Neuronal stem cell (in vitro differentiated cells): ENCODE data around the gene CD83.

Source experiments
- DNase-seq: peaks from one replicate; pipeline ENCODE4 v3.0.0-alpha.2; 2013; ENCODE audit warnings: low spot score
- H2AFZ ChIP-seq: one replicate; pipeline ENCODE4 v1.6.1; 2013; ENCODE audit warnings: mild to moderate bottlenecking, low read length, inconsistent platforms
- H2AK5ac ChIP-seq: 2 replicates; pipeline ENCODE4 v1.6.1; 2013; ENCODE audit warnings: low read depth, mild to moderate bottlenecking, inconsistent platforms, low read length, moderate library complexity, mixed read lengths
- H2BK120ac ChIP-seq: 2 replicates; pipeline ENCODE4 v1.6.1; 2013; ENCODE audit warnings: low read depth, mild to moderate bottlenecking, inconsistent platforms, low read length, moderate library complexity, mixed read lengths
- H2BK12ac ChIP-seq: one replicate; pipeline ENCODE4 v1.6.1; 2013; ENCODE audit warnings: low read length, inconsistent platforms
- H2BK15ac ChIP-seq: 2 replicates; pipeline ENCODE4 v1.6.1; 2013; ENCODE audit warnings: mild to moderate bottlenecking, low read length, inconsistent platforms, mixed read lengths
- H2BK5ac ChIP-seq: one replicate; pipeline ENCODE4 v1.6.1; 2013; ENCODE audit warnings: inconsistent platforms, mild to moderate bottlenecking, low read length, moderate library complexity
- H3K14ac ChIP-seq: one replicate; pipeline ENCODE4 v1.6.1; 2013; ENCODE audit warnings: low read length, inconsistent platforms
- H3K18ac ChIP-seq: 2 replicates; pipeline ENCODE4 v1.6.1; 2013; ENCODE audit warnings: low read length, inconsistent platforms
- H3K23ac ChIP-seq: 2 replicates; pipeline ENCODE4 v1.6.1; 2013; ENCODE audit warnings: low read depth, mild to moderate bottlenecking, mixed read lengths, low read length, inconsistent platforms; ENCODE audit not compliant: poor library complexity
- H3K27ac ChIP-seq: replicated peaks from 3 replicates; pipeline ENCODE4 v1.5.1; 2013; ENCODE audit warnings: low read length, inconsistent platforms
- H3K27me3 ChIP-seq, 3 experiments: 2 replicates each; pipeline ENCODE4 v1.6.1; 2013; ENCODE audit warnings: low read length in 3 of 3, mild to moderate bottlenecking in 2 of 3, inconsistent platforms in 1 of 3, low read depth in 1 of 3, mixed read lengths in 1 of 3, moderate library complexity in 1 of 3; ENCODE audit not compliant: control insufficient read depth in 3 of 3, insufficient read depth in 3 of 3
- H3K36me3 ChIP-seq, 2 donors: replicated peaks in 1 of 2; 2 replicates each; pipeline ENCODE4 v1.6.1; 2013; ENCODE audit warnings: low read length in 2 of 2; ENCODE audit not compliant: control insufficient read depth in 2 of 2, insufficient read depth in 2 of 2
- H3K4ac ChIP-seq: 2 replicates; pipeline ENCODE4 v1.6.1; 2013; ENCODE audit warnings: inconsistent platforms, mild to moderate bottlenecking, low read length, moderate library complexity
- H3K4me1 ChIP-seq, 2 donors: 1 replicate in 1 of 2; 2 replicates in 1 of 2; pipeline ENCODE4 v1.6.1; 2013; ENCODE audit warnings: low read length in 2 of 2, low read depth in 1 of 2; ENCODE audit not compliant: control insufficient read depth in 2 of 2, insufficient read depth in 1 of 2
- H3K4me2 ChIP-seq: one replicate; pipeline ENCODE4 v1.6.1; 2013; ENCODE audit warnings: mild to moderate bottlenecking, low read length, inconsistent platforms; ENCODE audit not compliant: insufficient read depth, poor library complexity, severe bottlenecking
- H3K4me3 ChIP-seq, 2 donors: 2 replicates each; pipeline ENCODE4 v1.5.1; 2013; ENCODE audit warnings: low read length in 2 of 2, mild to moderate bottlenecking in 2 of 2, inconsistent platforms in 1 of 2, moderate library complexity in 1 of 2
- H3K79me1 ChIP-seq: one replicate; pipeline ENCODE4 v1.6.1; 2013; ENCODE audit warnings: low read depth, mild to moderate bottlenecking, inconsistent platforms, low read length, moderate library complexity
- H3K9ac ChIP-seq: one replicate; pipeline ENCODE4 v1.6.1; 2013; ENCODE audit warnings: mild to moderate bottlenecking, low read depth, low read length, inconsistent platforms; ENCODE audit not compliant: poor library complexity
- H3K9me3 ChIP-seq, 2 donors: replicated peaks in 1 of 2; 2 replicates each; pipeline versions ENCODE3 to v1.6.1; 2013; ENCODE audit warnings: low read length in 2 of 2, mild to moderate bottlenecking in 2 of 2, inconsistent platforms in 1 of 2, low read depth in 1 of 2, mixed read lengths in 1 of 2, moderate library complexity in 1 of 2; ENCODE audit not compliant: control insufficient read depth in 2 of 2, insufficient read depth in 1 of 2
- H4K8ac ChIP-seq: one replicate; pipeline ENCODE4 v1.6.1; 2013; ENCODE audit warnings: low read depth, mild to moderate bottlenecking, inconsistent platforms, low read length, moderate library complexity
- H4K91ac ChIP-seq: one replicate; pipeline ENCODE4 v1.6.1; 2013; ENCODE audit warnings: low read length, low read depth, mild to moderate bottlenecking, inconsistent platforms; ENCODE audit not compliant: poor library complexity
- WGBS, 2 donors: extraction: QIAGEN DNeasy Blood & Tissue Kit; methylation state at CpG; one replicate each; pipeline ENCODE4 v1.1.7; 2013; ENCODE audit warnings: missing lambda C conversion rate in 2 of 2, mixed read lengths in 1 of 2; ENCODE audit not compliant: insufficient read length in 2 of 2, insufficient replicate concordance in 1 of 2; ENCODE audit errors: extremely low coverage in 2 of 2; 5-methylcytosine and 5-hydroxymethylcytosine counted together

The CD83 gene

DNA sequence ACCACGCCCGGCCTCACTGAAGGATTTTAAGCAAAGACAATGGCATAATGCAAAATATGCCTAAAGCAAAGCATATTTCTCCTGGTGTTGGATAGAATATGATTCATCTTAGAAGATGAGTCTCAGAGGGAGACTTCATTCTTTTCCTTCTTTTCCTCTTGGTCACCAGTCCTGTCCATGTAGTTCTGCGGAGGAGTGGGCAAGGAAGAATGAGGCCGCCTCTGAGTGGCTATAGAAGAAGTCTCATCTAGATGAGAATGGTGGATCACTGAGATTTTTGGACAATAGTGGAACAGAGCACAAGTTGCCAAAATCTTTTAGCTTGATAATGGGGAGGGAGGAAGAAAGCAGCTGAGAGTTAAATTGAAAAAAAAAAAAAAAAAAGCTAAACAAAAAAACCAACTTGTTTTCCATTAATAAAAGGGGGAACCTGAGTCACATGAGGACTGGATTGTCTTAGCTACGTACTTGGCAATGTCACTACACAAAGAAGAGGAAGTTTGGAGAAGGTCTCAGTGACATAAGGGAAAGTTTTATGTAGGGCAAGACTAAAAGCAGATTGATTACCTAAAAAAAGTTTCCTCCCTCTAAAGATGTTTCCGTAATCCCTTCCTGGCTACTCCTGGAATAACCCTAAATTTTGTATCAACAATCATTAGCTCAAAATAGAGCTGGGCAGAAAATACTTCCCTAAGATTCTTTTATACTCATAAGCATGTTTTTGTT is 6.0 kb downstream of the CD83 start:
- H4K8ac ChIP-seq: no peak overlapping the region
- peaks cover 0 to under 1% (median 0%) of the 10 kb centered on the region in 3 experiments for H3K27me3 ChIP-seq
- H2AFZ ChIP-seq: no peak overlapping the region
- H2BK120ac ChIP-seq: no peak overlapping the region
- no CpG with 5 or more reads among the region's 6 CpGs for WGBS, 2 donors
- H3K27ac ChIP-seq: no peak overlapping the region
- no peak overlapping the region for H2BK12ac ChIP-seq
- no peak overlapping the region for H4K91ac ChIP-seq
- no peak overlapping the region for H3K4me3 ChIP-seq
- H3K4ac ChIP-seq: no peak overlapping the region
- H3K23ac ChIP-seq: no peak overlapping the region
- no peak overlapping the region for H3K4me2 ChIP-seq
- no peak overlapping the region for H2AK5ac ChIP-seq
- no peaks in the 10 kb centered on the region for H3K4me1 ChIP-seq
- H3K9ac ChIP-seq: no peak overlapping the region
- no peak overlapping the region for H3K18ac ChIP-seq
- no peak for DNase-seq
- H3K14ac ChIP-seq: no peak overlapping the region
- no peak overlapping the region for H2BK5ac ChIP-seq
- no peaks in the 10 kb centered on the region for H3K9me3 ChIP-seq
- H3K79me1 ChIP-seq: no peaks in the 10 kb centered on the region
- H3K36me3 ChIP-seq: no peaks in the 10 kb centered on the region
- H2BK15ac ChIP-seq: no peak overlapping the region

DNA sequence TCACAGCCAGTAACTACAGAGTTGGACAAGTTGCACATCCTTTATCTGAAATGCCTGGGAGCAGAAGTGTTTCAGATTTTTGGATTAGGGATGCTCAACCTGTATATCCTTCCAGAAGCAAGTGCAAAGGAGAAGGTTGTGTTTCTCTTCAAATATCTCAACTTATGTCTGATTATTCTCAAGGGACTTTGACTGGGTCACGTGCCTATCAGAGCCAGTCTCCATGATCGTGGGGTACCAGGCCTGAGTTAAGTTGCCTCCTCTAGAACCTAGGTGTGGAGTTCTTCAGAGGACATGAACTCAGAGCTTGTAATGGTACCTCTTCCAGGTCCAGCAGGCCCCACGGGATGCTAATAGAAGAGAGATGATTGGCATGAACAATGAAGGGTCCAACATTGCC is 7.8 kb downstream of the CD83 start:
- no peak overlapping the region for H3K23ac ChIP-seq
- H4K8ac ChIP-seq: no peak overlapping the region
- no peak overlapping the region for H3K18ac ChIP-seq
- H3K79me1 ChIP-seq: no peaks in the 10 kb centered on the region
- DNase-seq: no peak
- H3K14ac ChIP-seq: no peak overlapping the region
- H3K36me3 ChIP-seq: no peaks in the 10 kb centered on the region
- no peak overlapping the region for H2BK5ac ChIP-seq
- H2BK15ac ChIP-seq: no peak overlapping the region
- H3K9ac ChIP-seq: no peak overlapping the region
- H2AFZ ChIP-seq: no peak overlapping the region
- no peak overlapping the region for H3K27ac ChIP-seq
- H3K4me1 ChIP-seq: peaks cover 0 to 8% of the 10 kb centered on the region in 2 donors
- no peaks in the 10 kb centered on the region for H3K27me3 ChIP-seq
- H3K4me2 ChIP-seq: no peak overlapping the region
- no peak overlapping the region for H2BK120ac ChIP-seq
- H3K4ac ChIP-seq: no peak overlapping the region
- no peak overlapping the region for H4K91ac ChIP-seq
- H2AK5ac ChIP-seq: no peak overlapping the region
- no CpG with 5 or more reads among the region's 3 CpGs for WGBS, 2 donors
- H3K4me3 ChIP-seq: no peak overlapping the region
- no peak overlapping the region for H2BK12ac ChIP-seq
- H3K9me3 ChIP-seq: no peaks in the 10 kb centered on the region

DNA sequence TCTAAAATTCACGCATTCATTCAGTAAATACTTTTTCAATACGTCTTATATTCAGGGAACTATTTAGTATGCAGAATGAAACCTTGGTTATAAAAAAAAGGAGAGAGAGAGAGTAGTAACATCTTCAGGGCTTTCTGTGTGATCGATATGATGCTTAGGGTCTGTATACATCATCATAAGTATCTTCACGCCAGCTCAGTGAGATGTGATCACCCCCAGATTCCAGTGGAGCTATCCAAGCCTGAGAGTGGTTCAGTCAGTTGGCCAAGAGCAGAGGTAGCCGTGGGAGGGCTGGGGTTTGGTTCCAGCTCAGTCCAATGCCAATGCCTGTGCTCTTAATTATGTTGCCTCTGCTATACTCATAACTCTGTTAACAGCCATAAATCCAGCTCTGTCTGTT is 8.6 kb downstream of the CD83 start:
- H2BK5ac ChIP-seq: no peak overlapping the region
- H3K36me3 ChIP-seq: no peaks in the 10 kb centered on the region
- H3K18ac ChIP-seq: no peak overlapping the region
- no peak overlapping the region for H2BK15ac ChIP-seq
- H3K4ac ChIP-seq: no peak overlapping the region
- no peak overlapping the region for H4K91ac ChIP-seq
- H3K14ac ChIP-seq: no peak overlapping the region
- H2BK120ac ChIP-seq: no peak overlapping the region
- no peak overlapping the region for H3K4me3 ChIP-seq
- WGBS, 2 donors: no CpG with 5 or more reads among the region's 5 CpGs
- no peak overlapping the region for H2AFZ ChIP-seq
- H3K4me1 ChIP-seq: peaks cover 0 to 8% of the 10 kb centered on the region in 2 donors
- no peak overlapping the region for H3K23ac ChIP-seq
- no peaks in the 10 kb centered on the region for H3K27me3 ChIP-seq
- no peaks in the 10 kb centered on the region for H3K79me1 ChIP-seq
- H3K9me3 ChIP-seq: no peaks in the 10 kb centered on the region
- H3K27ac ChIP-seq: no peak overlapping the region
- no peak overlapping the region for H3K9ac ChIP-seq
- H4K8ac ChIP-seq: no peak overlapping the region
- H2BK12ac ChIP-seq: no peak overlapping the region
- no peak overlapping the region for H3K4me2 ChIP-seq
- H2AK5ac ChIP-seq: no peak overlapping the region
- DNase-seq: no peak

- no peak overlapping the region for H2AFZ ChIP-seq
- H4K91ac ChIP-seq: no peak overlapping the region
- H3K18ac ChIP-seq: no peak overlapping the region
- H3K27me3 ChIP-seq: no peaks in the 10 kb centered on the region
- H3K9me3 ChIP-seq: no peaks in the 10 kb centered on the region
- no peak overlapping the region for H4K8ac ChIP-seq
- WGBS, 2 donors: no CpG with 5 or more reads among the region's 3 CpGs
- H3K36me3 ChIP-seq: no peaks in the 10 kb centered on the region
- no peak overlapping the region for H3K4me3 ChIP-seq
- no peak overlapping the region for H3K23ac ChIP-seq
- H3K4me1 ChIP-seq: peaks cover 0 to 8% of the 10 kb centered on the region in 2 donors
- H2BK15ac ChIP-seq: no peak overlapping the region
- no peak overlapping the region for H3K4ac ChIP-seq
- H2BK120ac ChIP-seq: no peak overlapping the region
- H3K9ac ChIP-seq: no peak overlapping the region
- no peak for DNase-seq
- H3K79me1 ChIP-seq: no peaks in the 10 kb centered on the region
- no peak overlapping the region for H2BK12ac ChIP-seq
- H3K4me2 ChIP-seq: no peak overlapping the region
- H2AK5ac ChIP-seq: no peak overlapping the region
- no peak overlapping the region for H3K14ac ChIP-seq
- no peak overlapping the region for H3K27ac ChIP-seq
- H2BK5ac ChIP-seq: no peak overlapping the region
These were observed 10.0 kb downstream of the CD83 start for GRCh38 chr6:14127611-14128010.
